ENCODE results near the gene ACVR2B.

Gene ACVR2B

DNA sequence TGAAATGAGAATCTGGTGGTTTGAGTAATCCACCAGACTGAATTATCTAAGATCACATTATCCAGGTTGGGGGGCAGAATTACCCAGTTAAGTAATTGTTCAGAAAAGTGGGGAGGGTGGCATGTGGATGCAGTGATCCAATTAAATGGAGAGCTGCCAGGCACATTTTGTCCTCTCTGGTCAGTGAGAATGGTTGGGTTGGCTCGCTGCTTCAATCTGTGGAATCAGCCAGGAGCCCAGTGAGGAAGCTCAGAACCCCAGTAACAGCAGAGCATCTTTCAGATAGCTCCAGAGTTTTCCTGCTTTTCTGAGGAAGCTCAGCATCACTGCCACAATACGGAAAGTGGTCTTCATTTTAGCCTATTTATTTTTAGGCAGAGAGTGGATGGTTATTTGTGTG lies 36.1 kb downstream of the ACVR2B start:
- no peak for DNase-seq

DNA sequence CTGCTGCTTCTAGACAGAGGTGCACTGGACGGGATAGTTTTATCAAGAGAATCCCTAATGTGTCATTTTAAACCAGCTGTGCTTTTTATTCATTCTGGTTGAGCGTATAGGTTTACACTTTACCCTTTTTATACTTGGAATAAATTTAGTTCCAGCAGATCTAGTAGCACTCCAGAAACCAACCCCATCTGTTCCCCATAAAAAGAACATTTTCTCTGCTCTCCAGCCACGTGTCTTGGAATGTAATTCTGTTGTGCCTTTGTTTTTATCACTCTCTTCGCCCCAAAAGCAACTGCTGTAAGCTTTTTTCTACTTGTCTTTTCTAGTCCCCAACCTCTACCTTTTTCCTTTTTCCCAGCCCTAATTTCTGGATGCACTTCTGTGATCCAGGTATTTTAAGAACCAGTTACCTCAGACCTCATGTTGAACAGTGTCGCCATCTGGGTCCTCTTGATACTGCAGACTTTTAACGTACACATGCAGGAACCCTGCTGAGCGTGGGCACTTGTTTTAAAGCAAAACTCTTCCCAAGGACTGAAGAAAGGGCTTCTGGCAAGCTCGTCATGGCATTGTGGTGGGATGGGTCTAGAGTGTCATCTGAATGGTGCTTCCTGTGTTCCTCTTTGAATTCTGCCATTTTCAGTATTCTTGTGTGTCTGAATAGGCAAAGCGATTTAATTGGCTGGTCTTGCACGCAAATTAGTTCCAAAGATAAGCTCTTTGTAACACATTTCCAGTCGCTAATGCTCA lies 36.8 kb downstream of the ACVR2B start:
- no peak for DNase-seq

DNA sequence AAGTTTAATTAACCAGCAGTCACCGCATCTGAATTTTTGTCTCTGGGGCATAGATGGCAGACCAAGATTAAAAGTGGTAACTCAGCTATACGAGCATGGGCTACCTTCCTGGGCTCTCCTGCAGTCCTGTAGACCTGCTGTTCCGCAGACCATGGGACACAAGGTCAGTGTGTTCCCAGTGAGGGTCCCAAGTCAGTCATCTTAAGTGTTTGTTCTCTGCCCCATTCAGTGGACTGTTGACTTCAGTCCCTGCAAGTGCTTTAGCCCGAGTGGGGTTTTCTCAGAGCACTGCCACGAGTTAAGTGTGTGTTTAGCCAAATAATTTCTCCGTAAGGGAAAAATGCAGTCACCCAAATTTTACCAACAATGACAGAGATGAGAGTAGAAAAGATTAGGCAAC lies 37.5 kb downstream of the ACVR2B start:
- DNase-seq = no peak

DNA sequence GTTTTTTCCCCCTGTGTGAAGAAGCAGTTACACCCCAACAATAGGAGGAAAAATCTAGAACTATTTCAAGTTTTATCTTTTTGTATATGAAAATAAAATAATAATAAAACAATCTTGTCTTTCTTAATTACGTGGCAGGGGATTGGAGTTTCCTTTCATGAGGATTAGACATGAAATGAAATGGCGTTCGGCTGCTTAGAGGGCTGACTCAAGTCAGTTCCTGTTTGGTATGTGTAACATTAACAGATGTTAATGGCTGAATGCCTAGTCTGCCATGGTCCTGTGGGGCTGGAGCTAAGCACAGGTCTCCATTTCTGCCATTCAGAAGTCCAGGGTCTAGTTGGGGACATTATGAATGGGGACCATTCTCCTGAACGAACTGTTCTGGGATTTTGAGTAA lies 39.3 kb downstream of the ACVR2B start:
- DNase-seq = no peak

DNA sequence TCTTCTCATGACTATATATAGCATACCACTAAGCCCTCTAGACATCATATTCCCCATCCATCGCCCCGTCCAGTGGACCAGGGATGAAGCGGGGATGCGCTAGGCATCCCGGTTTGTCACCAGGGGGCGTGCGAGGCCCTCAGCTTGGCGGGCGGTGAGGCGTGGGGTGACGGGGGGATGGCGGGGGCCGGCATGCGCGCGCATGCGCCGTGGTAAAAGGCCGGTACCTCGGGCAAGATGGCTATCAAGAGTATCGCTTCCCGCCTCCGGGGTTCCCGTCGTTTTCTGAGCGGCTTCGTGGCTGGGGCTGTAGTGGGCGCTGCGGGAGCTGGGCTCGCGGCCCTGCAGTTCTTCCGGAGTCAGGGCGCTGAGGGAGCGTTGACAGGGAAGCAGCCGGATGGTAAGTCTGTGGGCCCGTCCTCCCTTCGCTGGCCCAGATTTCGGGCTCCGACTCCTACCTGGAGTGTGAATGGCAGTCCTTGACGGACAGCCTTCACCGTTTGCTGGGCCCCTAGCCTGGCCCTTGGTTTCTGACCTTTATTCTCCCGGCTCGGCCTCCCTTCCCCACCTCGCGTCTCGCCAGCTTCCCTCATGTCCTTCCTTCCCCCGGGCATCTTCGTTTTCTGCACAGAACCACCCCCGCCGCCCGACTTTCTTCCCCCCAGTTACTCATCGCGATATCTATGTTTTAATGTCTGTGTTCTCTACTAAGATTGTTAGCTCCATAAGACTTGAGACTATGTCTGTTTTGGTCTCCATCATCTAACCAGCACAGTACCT lies 42.6 kb downstream of the ACVR2B start, which contains the start of gene EXOG:
TSS of gene EXOG (plus strand) at position 210 of the 780 bp plus-strand sequence. CDS start at position 238, 28 bp downstream.
- peak; percentile 54 for DNase-seq

DNA sequence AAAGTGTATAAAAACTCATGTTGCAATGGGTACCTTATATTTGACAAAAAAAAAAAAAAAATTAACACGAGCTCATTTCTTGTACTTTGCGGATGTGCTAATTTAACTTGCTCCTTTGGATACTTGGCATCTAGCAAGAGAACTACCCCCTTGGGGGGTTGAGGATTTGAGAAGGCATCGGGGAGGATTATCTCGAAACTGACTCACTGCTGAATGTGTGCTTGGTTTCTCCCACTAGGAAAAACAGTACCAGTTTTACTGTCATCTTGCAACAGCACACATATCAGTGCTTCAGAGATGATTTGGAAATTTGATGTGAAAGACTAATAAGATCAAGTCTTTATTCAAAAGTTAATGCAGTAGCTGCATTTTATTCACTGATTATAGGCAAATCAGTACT lies 43.3 kb downstream of the ACVR2B start:
- no peak for DNase-seq

DNA sequence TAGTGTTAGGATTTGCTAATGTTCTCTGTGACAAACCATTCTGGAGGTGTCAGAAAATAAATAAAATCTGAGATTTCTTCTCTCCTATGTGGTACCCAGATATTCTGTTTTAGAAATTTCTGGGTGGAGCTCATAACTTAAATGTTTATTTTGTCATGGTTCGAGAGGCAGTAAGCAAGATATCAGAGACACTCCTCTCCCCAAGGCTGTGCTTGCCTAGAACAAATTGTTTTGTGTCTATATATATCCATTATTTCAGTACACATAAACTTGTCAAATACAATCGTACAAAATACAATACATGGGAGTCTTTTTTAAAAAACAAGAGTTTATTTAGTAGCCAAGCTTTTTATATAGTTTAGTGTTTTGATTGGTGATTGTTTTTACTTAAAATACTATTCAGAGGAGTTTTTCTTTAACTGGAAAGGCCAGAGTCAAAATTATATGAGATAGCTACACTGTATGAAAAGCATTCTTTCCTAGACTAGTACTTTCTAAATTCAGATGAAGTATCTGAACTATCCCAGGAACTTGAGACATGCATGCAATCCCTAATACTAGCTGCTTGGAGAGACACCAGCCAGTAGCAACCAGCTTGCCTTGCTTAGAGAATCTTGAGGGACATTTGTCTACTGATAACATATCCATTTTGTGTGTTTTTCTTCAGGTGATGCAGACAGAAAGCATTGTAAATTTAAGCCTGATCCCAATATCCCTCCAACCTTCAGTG lies 47.2 kb downstream of the ACVR2B start:
- no peak for DNase-seq

DNA sequence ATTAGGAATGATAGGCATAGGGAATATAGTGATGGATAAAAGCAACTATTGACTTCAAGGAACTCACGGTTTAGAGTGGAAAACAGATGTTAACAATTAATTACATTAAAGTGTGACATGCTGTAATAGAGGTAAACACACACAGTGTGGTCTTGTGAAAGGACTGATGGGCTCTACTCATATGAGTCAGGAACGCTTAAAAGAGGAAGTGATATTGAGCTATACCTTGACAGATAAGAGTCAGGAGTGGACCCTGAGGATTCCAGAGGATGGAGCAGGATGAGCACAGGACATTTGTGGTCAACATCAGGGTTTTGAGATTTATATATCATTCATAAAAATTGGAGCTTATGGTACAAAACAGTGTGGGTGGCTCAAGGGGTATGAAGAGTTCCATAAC lies 53.4 kb downstream of the ACVR2B start:
- DNase-seq = no peak

DNA sequence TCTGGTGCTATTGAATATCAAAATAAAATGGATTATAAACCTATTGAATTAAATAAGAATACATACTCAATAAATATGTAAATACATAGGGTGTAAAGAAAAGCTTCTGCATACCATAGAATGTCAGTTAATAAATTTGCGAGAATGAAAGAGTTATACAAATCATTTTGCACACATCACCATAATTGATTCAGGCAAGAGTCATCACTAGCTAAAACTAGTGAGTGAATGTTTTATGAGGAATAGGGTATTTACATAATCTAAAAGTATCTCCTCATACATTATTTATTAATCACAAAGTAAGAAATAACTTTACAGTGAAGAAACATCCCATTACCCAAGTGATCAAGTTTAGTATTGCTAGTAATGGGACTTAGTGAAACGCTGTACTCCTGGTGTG lies 56.0 kb downstream of the ACVR2B start:
- no peak for DNase-seq

DNA sequence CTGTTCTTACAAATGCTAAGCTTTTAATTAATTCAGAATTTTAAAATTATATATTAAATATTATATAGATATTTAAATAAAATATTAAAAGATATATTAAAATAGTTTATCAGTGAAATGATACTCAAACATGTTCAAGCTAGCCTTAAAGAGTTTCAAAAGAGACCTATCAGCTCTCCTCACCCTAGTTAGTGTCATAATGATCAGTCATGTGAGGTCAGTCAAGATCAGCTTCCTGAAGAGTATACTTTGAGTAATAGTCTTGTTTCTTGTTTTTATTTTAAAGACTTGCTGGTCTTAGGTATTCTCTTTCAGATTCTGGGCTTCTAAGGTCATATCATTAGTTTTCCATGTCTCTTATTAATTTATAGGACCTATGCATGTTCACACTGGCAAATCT lies 56.9 kb downstream of the ACVR2B start:
- DNase-seq = no peak

DNA sequence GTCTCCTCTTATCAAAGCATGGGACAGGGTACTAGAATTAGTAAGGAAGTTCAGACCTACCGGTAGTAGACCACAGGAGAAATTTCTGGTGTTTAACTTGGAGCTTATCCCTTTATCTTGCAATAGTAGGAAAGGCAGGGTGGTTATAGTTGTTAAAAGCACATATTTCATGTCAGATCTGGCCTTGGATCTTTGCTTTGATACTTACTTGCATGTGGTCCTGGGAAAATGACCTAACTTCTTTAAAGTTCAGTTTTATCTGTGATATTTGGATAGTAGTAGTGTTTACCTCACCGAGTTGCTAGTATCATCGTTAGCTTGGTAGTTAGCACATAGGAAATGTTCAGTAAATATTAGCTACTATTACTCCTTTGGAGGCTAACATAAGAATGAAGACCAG lies 57.9 kb downstream of the ACVR2B start:
- DNase-seq = no peak

DNA sequence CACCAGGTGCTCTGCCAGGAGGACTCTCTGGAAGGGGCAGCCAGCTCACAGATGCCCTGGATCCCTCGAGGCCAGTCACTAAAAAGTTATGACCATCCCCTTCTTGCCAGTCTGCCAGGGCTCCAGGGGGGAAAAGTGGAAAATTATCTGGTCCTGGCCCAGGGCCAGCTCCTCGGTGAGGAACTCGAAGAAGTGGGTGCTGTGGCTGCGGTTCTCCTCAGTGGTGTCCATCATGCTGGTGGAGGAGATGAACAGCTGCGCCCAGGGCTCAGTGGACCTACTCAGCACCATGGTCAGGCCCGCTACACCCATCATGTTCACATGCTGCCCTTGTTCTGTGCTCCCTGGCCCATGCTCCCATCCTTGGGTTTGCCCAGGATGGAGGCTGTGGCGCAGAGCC lies 61.7 kb downstream of the ACVR2B start:
- no peak for DNase-seq

DNA sequence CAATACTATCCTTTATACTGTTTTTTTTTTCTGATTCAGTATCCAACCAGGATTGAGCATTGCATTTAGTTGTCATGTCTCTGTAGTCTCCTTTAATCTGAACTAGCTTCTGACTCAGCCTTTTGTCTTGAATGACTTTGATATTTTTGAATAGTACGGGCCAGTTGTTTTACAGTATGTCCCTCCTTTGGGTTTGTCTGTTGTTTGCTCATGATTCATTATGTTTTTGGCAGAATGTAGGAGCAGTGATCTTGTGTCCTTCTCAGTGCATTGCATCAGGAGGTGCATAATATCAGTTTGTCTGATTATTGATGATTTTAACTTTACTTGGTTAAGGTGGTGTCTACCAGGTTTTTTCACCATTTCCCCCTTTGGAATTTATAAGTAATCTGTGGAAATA lies 63.0 kb downstream of the ACVR2B start:
- no peak for DNase-seq

DNA sequence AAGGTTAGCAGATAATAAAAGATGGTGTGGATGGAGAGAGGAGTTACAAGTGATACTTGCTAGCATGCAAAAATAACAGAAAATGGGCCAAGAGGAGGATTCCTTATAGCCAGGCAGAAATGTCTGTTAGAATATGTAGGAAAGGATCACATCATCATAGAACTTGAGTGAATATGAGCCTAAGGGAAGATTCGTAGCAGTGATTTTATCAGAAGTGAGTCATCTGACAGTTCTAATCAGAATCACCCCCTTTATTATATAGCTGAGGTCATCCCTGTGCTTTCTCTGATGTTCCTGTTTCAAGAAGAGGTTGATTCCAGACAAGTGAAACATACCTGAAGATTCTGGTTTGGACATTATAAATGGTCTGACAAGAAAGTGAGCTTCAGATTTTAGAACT lies 65.3 kb downstream of the ACVR2B start:
- no peak for DNase-seq

DNA sequence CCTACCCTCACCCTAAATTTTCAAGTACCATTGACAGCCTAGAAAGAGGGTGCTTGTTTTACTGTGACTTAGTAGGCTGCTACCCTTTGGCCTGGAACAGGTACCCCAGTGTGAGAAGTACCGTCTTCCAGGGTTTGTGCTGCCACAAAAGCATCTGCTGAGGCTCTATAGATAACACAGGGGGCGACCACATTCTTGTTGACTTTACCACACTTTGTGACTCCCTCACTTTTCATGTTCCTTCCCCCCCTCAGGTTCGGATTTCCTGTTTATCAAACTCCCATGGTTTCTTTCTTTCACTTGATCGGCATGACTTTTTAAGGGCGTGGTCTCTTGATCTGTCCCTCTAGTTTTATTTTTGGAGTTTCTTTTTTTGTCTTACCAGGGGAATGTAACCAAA lies 66.0 kb downstream of the ACVR2B start:
- DNase-seq = no peak

DNA sequence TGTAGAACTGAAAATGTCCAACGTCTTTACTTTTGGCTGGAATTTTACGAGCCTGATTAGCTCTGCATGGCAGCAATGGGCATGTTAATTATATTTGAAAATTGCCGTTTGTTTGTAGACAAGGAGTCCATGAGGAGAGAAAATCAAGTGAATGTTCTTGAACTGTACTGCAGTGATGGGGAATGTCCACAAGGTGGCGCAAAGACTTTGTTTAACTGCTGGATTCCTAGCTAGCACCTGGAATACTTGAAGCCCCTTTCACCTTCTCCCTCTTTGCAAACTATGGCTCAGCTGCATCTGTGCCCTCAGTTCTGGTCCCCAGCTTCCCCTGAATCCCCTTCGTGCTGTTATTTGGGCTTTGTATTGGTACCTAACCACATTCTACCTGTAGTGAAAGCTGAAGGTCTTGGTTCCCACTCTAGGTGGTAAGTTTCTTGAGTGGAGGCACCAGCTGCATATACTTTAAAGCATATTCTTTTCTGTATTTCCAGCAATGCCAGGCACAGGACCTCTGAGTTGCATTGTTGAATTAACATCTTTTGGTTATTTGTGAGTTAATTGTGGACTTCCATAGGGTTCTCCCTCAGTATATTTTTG lies 67.8 kb downstream of the ACVR2B start:
- DNase-seq = peak; percentile 21

DNA sequence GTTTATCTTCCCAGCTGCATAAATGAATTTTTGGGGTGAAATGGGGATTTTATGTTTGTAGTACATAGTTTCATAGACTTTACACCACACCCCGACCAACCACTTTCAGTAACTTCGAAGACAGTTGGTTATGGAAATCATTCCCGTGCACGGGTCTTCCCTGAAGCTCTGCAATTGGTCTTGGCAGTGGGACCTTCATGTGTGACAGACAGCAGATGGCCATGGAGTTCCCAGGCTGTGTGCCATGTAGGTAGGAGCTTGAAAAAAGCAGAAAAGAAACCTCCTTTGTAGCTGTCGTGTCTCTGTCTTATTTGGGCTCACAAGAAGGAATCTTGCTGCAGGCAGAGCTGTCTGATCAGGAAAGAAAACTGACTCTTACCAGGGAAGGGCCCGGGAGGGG lies 68.3 kb downstream of the ACVR2B start:
- DNase-seq = no peak

DNA sequence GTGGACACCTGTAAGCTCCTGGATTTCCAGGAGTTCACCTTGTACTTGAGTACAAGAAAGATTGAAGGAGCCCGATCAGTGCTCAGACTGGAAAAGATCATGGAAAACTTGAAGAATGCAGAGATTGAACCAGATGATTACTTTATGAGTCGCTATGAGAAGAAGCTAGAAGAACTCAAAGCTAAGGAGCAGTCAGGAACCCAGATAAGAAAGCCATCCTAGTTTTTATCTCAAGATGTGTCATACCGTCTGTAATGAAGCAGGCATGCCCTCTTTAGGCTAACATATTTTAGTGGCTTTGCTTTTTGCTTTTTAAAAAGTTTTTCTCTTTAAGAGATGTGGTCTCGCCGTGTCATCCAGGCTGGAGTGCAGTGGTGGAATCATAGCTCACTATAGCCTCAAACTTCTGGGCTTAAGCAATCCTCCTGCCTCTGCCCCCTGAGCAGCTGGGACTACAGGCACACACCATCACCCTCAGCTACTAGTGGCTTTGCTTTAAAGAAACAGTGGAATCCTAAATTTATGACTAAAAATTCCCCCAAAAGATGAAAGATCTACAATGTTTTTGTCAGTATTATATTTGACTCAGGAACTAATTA lies 70.5 kb downstream of the ACVR2B start:
- DNase-seq = no peak

DNA sequence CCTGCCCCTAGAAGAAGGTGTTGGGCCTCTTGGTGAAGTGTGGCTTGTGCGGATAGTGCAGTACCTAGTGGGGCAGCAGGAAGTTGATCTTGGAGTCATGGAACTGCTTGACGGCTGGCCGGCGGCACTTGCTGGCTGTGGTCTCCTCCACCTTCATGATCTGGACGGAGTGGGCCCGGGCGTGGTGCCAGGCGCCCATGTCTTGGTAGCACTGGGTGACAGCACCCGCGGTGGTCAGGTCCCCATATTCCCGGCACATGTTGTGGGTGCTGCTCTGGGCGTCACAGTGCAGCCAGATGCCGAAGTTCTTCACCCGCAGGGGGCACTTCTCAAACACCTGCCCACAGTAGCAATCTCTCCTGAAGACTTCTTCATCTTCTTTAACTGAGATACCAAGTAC lies 73.1 kb downstream of the ACVR2B start:
- no peak for DNase-seq

DNA sequence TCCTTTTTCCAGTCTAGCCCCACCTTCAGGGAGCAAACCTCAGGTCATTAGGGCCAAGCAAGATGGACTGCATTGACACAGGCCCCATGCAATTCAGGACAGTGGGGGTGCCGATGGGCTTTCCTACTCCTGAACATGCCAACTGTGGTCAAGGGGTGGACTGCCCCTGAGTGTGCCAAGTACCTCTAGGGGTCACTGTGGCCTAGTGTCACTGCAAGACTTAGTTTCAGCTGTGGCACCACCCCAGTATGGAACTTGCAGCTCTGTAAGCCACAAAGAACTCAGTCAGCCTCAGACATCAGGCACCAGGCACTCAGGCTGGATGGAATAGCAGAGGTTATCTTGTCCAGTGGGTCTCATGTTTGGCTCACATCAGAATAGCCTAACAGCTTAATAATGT lies 74.8 kb downstream of the ACVR2B start:
- no peak for DNase-seq

DNA sequence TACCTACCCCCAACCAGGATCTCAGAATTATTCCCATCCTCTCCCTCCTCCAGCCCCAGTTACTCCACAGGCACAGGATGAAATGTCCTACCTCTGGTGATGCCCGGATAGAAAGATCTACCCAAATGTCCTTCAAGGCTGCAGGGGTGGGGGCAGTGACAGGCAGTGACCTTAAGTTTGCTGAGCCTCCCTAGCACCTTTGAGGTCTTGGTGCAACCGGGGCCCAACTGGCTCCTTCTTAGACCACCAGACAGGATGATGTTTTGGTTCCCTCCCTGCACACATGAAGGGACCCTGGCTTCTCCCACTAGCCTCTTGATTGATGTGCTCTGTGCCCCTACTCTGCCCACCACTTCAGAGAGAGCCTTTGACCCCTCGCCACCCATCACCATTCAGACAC lies 78.8 kb downstream of the ACVR2B start:
- DNase-seq = no peak

DNA sequence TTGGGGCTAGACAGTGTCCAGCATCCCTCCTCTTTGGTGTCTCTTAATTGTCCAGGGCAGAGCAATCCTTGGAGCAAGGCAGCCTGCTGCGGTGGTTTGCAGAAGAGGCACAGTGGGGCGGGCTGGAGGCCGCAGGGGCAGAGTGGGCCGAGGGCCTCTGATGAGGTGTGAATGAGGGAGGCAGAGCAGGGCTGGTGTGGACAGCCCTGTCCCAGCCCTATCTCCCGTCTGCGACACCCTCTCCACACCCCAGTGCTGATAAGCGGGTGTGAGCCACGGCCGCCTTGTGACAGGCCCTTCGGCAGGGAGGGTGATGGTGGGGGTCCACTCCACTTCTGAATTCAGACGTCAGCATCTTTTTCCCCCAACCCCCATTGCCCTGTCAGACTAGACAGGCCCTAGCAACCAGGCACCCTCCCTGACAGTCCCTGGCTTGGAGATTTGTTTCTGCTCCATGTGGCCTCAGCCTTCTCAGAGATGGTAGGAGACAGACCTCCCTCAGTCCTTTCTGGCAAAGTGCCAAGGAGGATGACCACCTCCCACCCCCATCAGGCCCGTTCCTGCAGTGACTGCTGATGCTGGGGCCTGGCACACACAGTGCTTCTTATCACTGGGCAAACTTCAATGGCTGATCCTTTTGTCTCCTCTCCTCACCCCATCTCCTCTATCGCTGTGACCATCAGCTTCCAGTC lies 79.7 kb downstream of the ACVR2B start:
- no peak for DNase-seq
